ENCODE measurements around the gene SH3RF3.
A peak's percentile ranks its signal among the peaks of the same experiment; 100 is the strongest.

Gene SH3RF3

DNA sequence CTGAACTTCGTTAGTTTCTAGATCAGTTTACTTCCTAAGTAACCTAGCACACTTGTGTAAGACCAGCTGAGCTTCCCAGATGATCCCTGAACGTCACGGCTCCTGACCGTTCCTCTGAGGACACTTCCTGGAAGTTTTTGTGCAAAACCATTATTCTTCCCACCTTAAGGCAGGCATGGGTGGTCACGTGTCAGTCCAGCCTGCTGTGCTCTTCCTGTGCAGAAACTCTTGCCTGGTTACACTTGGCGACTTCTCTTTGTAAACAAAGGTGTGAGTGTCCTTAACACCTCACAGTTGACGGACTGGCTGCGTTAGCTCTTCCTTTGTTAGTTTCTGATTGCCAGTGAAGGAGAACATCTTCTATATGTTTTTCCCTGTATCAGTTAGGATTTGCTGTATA is 118.3 kb downstream of the SH3RF3 start:
- DNase-seq (ENCODE audit: extremely low spot score, insufficient read length, low read depth) = no peak
- peak; percentile 69 for FAIRE-seq

DNA sequence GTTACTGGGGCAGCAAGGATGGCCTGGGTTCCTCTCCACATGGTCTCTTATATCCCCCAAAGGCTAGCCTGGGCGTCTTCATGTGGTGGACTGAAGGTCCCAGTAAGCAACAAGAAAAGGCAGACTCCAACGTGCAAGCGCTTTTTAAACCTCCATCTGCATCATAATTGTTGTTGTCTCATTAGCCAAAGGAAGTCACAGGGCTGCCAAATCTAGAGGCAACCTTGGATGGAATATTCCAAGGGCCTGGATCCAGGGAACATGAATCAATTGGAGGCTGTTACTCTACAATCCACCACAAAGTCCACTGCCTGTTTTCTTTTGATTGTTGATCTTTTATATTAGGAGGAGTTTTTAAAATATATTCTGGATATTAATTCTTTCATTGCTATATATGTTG is 118.8 kb downstream of the SH3RF3 start:
- no peak for FAIRE-seq

DNA sequence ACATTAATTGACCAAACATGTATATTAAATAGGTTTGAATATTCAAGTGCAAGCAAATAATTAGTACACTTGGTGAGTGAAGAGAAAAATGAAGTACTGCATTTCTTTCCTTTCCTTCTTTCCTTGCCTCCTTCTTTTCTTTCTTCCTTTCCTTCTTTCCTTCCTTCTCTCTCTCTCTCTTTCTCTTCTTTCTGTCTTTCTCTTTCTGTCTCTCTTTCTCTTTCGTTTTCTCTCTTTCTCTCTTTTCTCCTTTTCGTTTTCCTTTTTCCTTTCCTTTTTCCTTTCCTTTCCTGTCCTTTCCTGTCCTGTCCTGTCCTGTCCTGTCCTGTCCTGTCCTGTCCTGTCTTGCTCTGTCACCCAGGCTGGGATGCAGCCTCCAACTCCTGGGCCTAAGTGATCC is 119.6 kb downstream of the SH3RF3 start:
- FAIRE-seq (no peak), DNase-seq (ENCODE audit: extremely low spot score, insufficient read length, low read depth) (no peak)

More for the DNA sequence above, 118.8 kb downstream of the SH3RF3 start:
- DNase-seq (ENCODE audit: extremely low spot score, insufficient read length, low read depth) = no peak

DNA sequence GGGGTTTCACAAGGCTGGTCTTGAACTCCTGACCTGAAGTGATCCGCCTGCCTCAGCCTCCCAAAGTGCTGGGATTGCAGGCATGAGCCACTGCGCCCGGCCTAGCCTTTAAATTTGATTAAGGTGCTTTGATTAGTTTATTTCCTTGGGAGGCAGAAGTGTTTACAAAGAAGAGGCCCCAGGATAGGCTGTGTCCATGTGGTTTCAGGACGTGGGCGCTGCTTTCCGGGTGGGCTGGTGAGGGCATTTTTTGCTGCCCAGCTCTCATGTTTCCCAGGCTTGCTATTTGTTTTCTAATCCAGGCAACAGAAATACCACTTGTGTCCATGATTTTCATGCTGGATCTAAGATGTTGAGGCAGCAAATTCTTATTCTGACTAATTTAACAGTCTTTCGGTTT is 124.2 kb downstream of the SH3RF3 start:
- no peak for DNase-seq (ENCODE audit: extremely low spot score, insufficient read length, low read depth)
- FAIRE-seq = no peak

DNA sequence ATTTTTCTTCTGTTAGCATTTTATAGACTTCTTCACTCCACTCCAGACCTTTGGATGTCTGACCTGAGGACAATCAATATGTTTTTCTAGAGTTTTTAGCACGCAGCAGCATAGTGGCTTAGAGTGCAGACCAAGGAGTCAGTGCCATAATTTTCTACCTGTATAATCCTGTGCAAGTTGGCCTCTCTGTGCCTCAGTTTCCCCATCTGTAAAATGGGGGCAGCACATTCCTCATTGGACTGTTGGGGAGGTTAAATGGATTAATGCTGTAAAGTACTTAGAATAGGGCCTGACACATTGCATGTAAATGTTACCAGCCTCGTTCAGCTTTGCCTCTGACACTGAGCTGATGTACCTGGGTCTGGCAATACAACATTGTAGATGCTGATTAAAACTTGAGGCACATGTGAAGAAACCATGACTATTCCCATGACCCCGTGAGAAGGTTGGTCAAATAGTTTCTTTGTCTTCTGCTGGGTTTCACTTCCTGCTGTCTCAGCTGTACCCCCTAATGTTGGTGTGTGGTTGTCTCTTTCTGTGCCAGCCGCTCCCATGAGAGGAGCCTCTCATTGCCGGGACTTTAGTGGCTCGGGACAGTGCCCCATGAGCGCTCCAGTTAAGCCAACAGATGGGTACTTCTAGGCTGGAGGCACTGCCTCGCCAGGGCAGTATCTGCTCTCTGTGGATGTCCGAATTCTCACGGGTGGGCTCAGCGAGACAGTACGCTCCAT is 125.3 kb downstream of the SH3RF3 start:
- FAIRE-seq = peak; percentile 54
- no peak for DNase-seq (ENCODE audit: extremely low spot score, insufficient read length, low read depth)

DNA sequence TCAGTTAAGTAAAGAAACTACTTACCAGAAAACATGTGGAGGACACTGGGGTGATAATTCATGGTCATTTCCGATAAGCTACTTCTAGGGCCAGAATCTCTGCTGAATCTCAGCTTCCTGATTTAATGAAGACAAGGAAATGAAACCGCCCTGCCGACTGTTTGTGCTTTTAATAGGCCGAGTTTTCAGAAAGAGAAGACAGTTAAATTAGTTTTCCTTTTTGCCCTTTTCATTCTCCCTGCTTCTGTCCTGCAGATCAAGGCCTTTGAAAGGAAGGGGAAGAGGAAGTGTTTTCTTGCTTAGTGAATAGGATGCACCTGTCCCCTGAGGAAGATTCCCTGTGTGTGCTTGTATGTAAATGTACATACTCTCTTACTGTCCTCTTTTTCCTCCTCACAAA is 126.6 kb downstream of the SH3RF3 start:
- FAIRE-seq = peak; percentile 50
- no peak for DNase-seq (ENCODE audit: extremely low spot score, insufficient read length, low read depth)

DNA sequence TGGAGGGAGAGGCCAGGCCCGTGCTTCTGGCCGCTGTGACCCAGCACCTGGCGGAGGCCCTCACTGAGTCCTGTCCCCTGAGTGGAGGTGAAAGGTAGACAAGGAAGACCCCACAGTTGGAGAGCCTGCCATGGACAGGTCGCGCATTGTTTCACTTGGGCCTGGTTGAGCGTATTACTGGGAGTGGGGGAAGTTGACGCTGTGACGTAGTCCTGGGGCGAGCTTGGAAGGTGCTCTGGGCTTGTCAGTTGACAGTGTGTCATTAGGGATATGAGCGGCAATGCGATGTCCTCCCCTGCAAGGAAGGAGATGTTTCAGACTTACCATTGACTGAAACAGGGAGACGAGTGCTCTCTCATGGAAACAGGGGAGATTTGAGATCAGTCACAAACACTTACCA is 127.1 kb downstream of the SH3RF3 start:
- FAIRE-seq = no peak
- DNase-seq (ENCODE audit: extremely low spot score, insufficient read length, low read depth) = no peak

DNA sequence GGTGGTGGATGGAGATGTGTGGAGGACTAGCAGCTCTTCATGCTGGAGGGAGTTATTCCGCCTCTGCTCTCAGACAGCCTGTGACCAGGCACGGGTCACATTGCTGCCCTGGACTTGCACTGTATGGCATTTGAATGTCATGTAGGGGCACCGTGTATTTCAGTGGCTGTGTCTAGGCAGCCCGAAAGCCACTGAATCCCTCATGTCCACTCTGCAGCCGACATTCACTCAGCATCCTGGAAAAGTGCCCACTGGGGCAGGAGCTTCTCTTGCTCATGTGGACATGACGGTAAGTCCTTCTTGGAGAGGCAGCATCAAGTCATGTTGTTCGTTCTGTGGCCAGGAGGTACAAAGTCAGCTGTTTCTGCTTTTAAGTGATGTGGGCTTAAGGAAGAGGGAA is 127.9 kb downstream of the SH3RF3 start:
- FAIRE-seq (no peak), DNase-seq (ENCODE audit: extremely low spot score, insufficient read length, low read depth) (no peak)

DNA sequence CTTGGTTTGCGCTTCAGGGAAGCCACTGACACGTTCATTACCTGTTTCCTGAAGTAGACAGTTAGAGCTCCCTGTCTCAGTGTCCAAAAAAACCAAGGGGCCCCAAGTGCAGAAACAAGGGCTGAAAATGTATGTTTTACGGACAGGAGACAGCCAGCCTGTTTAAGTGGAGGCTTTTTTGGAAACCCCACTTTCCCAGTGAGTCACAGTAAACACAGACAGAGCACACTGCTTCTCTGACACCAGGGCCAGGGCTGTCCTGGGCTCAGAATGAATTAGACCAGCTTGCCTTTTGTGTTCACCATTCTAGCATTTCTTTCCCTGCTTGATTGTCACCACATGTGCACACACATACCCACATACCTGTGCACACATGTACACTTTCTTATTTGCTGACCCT is 128.6 kb downstream of the SH3RF3 start:
- no peak for FAIRE-seq
- no peak for DNase-seq (ENCODE audit: extremely low spot score, insufficient read length, low read depth)

DNA sequence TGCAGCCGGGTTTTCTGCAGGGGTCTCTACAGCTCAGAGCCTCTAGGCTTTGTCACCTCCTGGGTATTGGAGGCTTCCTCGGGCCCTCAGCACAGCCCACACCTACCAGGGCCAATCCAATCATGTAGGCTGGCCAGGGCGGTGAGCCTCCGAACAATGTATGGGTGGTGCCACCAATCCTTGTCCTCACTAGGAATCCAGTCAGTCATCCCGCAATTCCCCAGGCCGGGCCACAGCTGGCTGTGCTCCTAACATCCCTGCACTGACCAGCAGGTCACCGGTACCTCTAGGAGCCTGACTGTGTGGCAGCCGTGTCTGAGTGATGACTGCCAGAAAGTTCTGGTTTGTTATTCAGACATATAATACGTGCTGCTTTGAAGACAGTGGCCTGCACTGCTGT is 129.4 kb downstream of the SH3RF3 start:
- FAIRE-seq = no peak
- DNase-seq (ENCODE audit: extremely low spot score, insufficient read length, low read depth) = no peak

DNA sequence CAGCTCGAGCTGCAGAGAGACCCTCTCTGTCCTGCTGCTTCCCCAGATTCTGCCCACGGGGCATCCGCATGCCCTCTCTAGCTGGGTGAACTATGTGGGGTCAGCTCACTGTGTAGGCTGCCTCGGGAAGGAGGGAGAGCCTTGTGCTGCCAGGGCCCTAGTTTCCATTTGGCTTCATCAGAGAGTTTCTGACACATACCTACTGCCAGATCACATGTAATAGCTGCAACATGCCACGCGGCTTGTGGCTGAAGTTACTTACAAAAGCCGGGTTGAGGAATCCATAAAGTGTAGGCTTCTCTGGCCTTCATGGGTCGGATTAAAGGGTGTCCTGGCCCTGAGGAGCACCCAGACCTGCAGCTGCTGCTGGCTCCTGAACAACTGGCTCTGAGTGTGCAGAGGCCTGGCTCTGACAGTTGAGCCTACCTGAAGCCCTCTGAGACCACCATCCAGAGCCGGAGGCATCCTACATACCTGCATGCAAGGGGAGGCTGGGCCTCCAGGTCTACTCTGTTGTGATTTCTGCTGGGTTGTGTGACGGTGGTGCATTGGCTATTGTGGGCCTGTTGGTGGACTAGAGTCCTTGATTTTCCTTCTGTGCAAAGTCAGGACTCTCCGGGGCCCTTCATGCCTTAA is 130.0 kb downstream of the SH3RF3 start:
- FAIRE-seq (no peak), DNase-seq (ENCODE audit: extremely low spot score, insufficient read length, low read depth) (no peak)

DNA sequence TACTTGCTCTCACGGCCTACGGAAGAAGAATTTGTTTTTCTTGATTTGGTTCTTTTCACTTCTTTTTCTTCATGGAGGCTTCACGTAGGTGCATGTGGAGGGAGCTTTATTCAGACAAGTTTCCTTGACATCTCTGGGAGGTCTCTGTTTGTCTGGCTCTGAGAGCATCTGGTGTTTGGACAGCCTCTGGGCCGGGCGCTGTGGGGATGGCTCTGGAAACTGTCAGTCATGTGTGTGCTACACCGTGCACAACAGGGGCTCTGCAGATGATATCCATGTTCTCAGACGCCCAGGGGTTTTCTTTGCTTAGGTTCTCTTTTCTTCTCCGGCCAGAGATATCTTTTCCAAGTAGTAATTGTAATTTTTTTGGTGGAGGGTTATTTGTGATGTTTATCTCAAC is 130.7 kb downstream of the SH3RF3 start:
- no peak for FAIRE-seq
- DNase-seq (ENCODE audit: extremely low spot score, insufficient read length, low read depth) = no peak

DNA sequence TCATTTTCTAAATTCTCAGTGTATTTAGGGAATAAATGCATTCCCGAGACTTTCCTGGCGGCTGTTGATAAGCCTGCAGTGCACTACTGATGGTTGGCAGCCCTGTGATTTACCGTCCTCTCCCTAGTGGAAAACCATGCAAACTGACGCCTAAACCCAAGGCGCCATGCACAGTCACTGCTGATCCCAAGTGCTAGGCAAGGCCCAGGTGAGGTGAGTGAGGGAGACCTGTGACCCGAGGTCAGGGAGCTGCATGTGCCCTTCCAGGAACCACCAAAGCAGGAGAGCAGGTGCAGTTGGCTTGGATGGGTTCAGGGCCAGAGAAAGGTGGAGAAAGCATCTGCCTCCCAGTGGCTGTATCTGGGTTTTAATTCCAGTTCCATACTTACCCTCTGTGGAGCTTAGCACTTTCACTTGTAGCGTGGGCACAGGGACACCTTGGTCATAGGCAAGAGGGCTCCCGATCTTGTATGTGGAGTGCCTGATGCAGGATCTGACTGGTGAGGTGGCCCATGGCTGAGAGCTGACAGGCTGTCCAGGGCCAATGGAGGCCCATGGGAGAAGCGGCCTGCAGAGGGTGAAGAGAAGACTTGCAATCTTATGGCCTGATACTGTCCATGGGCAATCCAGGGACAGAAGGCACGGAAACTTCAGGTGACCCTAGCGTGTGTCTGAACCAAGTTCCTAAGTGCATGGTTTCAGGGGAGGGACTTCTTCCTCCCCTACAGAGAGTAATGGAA is 131.3 kb downstream of the SH3RF3 start:
- no peak for DNase-seq (ENCODE audit: extremely low spot score, insufficient read length, low read depth)
- FAIRE-seq = no peak

DNA sequence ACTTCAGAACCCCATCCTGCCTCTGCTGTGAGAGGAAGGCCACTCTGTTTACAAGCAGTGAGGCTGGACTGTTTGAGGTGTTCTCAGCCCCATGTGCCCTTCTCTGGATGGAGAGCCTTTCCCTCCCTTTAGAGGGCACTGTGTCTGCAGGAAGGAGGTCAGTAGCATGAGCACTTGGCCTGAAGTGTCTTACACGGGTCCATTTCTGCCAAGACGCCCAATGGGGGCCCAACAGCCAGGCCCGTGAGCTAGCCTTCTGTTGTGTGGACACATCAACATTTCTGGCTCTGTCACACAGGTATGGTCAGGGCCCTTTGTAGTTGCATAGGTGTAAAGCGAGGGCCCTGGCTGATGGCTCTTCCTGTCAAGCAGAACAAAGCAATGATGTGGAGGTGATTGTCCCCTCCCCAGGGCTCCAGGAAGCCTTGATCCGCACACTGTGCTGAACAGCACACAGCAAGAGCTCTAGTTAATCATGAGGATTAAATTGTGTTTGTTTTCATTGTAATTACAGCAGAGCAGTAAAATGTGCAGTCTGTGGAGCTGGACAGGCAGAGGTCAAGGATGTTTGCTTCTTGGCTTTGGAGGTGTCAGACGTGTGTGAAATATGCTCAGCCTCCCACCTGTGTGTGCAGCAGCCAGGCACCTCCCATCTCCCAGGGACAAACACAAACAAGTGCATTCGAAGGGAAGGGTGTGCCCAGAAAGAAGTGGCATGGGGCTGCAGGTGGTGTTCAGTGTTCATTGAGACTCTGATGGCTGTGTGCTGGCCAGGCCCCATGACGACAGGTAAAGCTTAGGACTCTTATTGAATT is 132.1 kb downstream of the SH3RF3 start:
- no peak for FAIRE-seq
- DNase-seq (ENCODE audit: extremely low spot score, insufficient read length, low read depth) = no peak

DNA sequence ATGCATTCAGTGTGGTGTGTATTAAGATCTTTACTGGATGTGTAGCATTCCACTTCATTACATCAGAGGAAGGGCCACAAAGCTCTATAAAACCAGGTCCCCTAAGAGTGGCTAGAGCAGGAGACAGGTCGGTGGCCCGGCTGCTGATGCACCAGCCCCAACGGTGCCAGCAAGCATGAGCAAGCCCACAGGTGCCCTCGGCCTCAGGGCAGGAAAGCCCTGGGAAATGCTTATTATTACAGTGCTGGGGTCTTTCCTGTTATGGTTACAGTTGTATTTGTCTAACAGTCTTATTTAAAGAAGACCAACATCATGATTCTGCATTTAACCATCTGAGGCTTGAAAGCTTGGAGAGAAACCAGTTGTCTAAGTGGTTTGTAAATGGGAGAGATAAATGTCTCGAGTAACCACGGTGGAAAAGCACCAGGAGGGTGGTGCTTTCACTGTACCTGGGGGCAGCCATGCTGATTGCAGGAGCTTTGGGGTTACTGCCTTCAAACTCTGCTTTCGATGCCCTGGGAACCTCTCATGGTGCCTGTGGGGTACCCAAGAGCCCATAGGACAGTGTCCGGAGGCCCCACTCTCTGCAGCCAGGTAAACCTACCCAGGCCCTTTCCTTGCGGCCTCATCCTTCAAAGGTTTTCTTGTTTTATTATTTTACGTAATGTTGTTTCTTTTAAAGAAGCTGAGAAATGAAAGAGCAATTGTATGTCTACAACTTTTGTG is 133.1 kb downstream of the SH3RF3 start:
- no peak for DNase-seq (ENCODE audit: extremely low spot score, insufficient read length, low read depth)
- FAIRE-seq = no peak

DNA sequence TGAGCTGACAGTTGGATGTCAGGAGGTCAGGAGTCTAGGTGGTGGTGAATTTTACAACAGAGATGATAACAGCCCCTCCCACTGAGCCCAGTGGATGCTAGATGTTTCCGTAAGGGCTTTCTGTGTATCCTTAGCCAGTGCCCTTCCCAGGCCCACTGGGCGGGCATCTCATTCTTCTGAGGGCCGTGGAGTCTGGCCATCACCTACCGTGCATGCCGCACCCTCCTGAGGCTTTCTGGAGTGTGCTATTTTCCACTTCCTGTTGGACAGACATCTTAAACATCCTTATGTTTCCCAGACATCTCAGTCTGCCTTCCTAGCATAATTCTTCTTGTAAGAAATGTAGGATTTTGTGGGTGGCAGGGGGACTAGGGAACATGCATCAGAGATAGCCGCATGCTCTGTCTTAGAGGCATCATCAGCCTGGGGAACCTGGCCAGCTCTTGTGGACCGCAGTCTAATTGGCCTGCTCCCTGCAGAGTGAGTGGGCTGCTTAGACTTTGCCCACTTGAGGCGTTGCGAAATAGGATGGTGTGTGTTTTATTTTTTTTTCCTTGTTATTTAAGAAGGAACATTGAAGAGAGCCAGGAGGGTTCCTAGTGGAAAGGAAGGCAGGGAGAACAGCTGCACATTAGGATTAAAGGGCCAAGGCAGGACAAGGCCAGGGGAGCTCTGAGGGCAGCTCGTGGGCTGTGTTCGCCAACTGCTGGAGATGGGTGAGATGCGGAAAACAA is 135.8 kb downstream of the SH3RF3 start:
- DNase-seq (ENCODE audit: extremely low spot score, insufficient read length, low read depth) (no peak), FAIRE-seq (no peak)

DNA sequence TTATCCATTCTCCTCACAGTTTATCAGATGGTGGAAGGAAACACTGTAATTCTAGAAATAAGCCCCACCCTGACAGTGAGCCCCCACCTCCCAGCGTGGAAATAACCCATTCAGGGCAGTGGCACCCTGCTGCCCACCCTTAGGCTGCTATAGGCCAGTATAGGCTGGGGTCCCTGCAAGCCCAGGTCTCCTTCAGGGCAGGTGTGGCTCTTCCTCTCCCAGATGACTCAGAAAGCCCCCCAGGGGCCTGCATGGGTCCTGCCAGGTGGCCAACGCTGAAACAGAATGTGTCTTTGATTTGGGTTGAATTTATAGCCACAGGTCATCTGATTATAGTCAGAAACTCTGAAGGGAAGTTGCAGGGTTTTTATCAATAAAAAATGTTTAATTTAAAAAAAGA is 136.4 kb downstream of the SH3RF3 start:
- FAIRE-seq = no peak
- DNase-seq (ENCODE audit: extremely low spot score, insufficient read length, low read depth) = no peak

DNA sequence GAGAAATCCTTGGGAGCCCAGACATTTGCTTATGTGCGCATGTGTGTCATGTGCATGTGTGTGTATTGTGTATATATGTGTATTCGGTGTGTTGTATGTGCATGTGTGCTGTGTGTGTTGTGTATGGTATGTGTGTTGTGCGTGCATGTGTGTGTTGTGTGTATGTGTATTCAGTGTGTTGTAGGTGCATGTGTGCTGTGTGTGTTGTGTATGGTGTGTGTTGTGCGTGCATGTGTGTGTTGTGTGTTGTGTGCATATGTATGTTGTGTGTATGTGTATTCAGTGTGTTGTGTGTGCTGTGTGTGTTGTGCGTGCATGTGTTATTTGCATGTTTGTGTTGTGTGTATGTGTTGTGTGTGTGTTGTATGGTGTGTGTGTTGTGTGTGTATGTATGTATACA is 136.9 kb downstream of the SH3RF3 start:
- FAIRE-seq (no peak), DNase-seq (ENCODE audit: extremely low spot score, insufficient read length, low read depth) (no peak)

DNA sequence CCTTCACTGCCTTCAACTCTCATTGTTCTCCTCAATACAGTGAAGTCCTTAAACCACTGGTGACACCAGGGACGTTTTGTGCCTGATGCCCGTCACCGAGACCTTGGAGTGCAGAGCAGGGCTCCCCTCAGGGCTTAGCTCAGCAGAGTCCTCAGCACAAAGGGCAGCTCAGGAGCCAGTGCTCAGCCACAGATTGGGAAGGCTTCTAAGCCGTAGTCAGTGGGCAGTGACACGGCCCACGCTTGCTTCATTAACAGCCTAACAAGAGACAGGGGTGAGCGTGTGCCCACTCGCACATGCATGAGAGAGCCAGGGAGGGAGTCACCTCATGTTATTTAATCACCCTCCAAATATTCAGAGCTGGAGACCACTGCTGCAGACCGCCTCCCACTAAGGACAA is 137.5 kb downstream of the SH3RF3 start:
- no peak for FAIRE-seq
- DNase-seq (ENCODE audit: extremely low spot score, insufficient read length, low read depth) = no peak

Data from GM18507 (cell line).